Neural crest cell (in vitro differentiated cells): ENCODE measurements around the gene RPH3AL. TPM values are rescaled to one million over a fixed set of nuclear protein-coding genes. Genes with fewer than 3 reads are reported as not detected.

Experiments
- DNase-seq: peaks from one replicate; pipeline ENCODE4 v3.0.0; 2021; ENCODE audit warnings: low read depth, mixed read lengths, low spot score
- H3K27ac Mint-ChIP-seq: one replicate; pipeline ENCODE4 v1.8.0; 2021; ENCODE audit warnings: mild to moderate bottlenecking, mixed read lengths; ENCODE audit not compliant: unreplicated experiment
- H3K27me3 Mint-ChIP-seq: 2 replicates; pipeline ENCODE4 v1.8.0; 2021; ENCODE audit warnings: low read depth, mild to moderate bottlenecking, mixed read lengths
- H3K36me3 Mint-ChIP-seq: 2 replicates; pipeline ENCODE4 v1.8.0; 2021; ENCODE audit warnings: low read depth, mild to moderate bottlenecking, mixed read lengths
- H3K4me1 Mint-ChIP-seq: 2 replicates; pipeline ENCODE4 v1.8.0; 2021; ENCODE audit warnings: mixed read lengths
- H3K4me3 Mint-ChIP-seq: one replicate; pipeline ENCODE4 v1.8.0; 2021; ENCODE audit warnings: mild to moderate bottlenecking, mixed read lengths
- H3K9me3 Mint-ChIP-seq: 2 replicates; pipeline ENCODE4 v1.8.0; 2021; ENCODE audit warnings: mixed read lengths
- total RNA-seq: library from RNA; stranded (reverse); gene quantifications from 2 replicates; pipeline ENCODE4 v1.2.1, GENCODE V29; 2021
- TF ChIP-seq, protein P1 (sequence below): fragments of 200-600 bp; sonication (generic); conservative IDR thresholded peaks from 2 replicates; pipeline ENCODE4 v1.5.0; 2021; ENCODE audit warnings: antibody characterized with exemption, mild to moderate bottlenecking

Gene RPH3AL
- total RNA-seq, 1 donor from 2014 or later = 1.9 TPM

DNA sequence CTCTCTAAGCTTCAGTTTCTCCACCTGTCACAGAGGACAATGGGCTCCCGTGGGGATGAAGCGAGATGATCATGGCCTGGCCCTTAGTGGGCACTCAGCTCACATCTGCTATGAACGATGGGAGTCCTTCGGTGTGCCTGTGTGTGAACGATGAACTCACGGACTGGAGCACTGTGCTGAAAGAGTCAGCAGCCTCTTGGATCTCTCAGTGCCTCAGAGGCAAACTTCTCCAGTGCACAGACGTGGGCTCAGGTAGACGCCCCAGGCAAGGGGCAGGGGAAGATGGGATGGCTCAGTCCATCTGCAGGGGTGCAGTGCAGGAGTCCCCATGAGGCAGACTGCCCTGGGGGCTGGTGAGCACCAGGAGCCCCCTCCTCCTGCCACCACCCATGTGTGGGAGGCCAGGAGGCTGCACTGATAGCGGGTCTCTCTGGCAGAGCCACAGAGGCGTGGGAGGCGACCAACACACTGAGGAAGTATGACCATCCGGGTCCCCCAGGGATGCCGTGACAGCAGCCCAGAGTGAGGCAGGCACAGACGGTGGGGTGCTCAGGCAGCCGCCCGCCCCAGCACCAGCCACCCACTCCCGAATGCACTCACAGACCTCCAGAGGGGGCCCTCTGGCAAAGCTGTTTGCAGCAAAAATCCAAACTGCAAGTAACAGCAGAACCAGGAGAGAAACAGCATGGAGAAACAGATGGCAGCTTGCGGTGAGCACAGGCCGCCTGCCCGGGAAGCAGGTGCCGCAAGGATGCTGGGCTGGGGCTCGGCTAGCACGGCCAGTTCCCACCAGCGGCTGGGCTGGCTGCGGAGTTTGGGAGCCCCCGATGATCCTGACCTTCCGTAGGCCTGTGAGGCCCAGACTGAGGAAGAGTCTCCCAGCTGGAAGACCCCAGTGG is 82.7 kb downstream of the RPH3AL start:
- Mint-ChIP-seq H3K27ac (no peak overlapping the region), H3K27me3 (peaks cover 5% of the 10 kb centered on the region), H3K4me3 (no peak overlapping the region), H3K4me1 (peaks cover 13% of the 10 kb centered on the region), H3K36me3 (no peaks in the 10 kb centered on the region), H3K9me3 (no peaks in the 10 kb centered on the region)
- TF ChIP-seq, protein P1, sequence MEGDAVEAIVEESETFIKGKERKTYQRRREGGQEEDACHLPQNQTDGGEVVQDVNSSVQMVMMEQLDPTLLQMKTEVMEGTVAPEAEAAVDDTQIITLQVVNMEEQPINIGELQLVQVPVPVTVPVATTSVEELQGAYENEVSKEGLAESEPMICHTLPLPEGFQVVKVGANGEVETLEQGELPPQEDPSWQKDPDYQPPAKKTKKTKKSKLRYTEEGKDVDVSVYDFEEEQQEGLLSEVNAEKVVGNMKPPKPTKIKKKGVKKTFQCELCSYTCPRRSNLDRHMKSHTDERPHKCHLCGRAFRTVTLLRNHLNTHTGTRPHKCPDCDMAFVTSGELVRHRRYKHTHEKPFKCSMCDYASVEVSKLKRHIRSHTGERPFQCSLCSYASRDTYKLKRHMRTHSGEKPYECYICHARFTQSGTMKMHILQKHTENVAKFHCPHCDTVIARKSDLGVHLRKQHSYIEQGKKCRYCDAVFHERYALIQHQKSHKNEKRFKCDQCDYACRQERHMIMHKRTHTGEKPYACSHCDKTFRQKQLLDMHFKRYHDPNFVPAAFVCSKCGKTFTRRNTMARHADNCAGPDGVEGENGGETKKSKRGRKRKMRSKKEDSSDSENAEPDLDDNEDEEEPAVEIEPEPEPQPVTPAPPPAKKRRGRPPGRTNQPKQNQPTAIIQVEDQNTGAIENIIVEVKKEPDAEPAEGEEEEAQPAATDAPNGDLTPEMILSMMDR = no peak
- DNase-seq = no peak

- Mint-ChIP-seq H3K4me3 (no peak overlapping the region), H3K27ac (no peak overlapping the region)
Measured at GRCh38 chr17:266701-267667, 85.6 kb downstream of the RPH3AL start.

DNA sequence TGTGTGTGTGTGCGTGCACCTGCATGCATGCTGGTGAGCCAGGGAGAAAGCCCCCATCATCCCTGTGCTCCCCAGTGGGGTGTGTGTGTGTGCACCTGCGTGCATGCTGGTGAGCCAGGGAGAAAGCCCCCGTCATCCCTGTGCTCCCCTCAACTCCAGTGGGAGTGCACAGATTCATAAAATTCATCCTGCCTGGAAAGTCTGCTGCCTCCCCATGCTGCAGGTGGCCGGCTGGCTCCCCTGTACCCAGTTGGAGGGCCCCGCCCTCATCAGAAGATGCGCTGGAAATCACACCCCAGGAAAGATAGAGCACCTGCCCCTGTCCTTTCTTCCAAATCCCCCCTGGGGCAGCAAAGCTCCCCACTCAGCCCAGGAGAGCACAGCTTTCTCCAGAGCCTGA is 86.4 kb downstream of the RPH3AL start:
- Mint-ChIP-seq H3K36me3 (peaks cover 11% of the 10 kb centered on the region), H3K27me3 (peaks cover 2% of the 10 kb centered on the region), H3K4me3 (no peak overlapping the region), H3K27ac (no peak overlapping the region), H3K4me1 (peaks cover 13% of the 10 kb centered on the region), H3K9me3 (peaks cover 4% of the 10 kb centered on the region)
- TF ChIP-seq, protein P1 = no peak
- no peak for DNase-seq

More at GRCh38 chr17:266701-267667, 85.6 kb downstream of the RPH3AL start:
- no peak for DNase-seq
- Mint-ChIP-seq H3K36me3 (peaks cover 7% of the 10 kb centered on the region), H3K4me1 (peaks cover 13% of the 10 kb centered on the region), H3K27me3 (peaks cover 2% of the 10 kb centered on the region), H3K9me3 (no peaks in the 10 kb centered on the region)
- TF ChIP-seq, protein P1 = no peak

DNA sequence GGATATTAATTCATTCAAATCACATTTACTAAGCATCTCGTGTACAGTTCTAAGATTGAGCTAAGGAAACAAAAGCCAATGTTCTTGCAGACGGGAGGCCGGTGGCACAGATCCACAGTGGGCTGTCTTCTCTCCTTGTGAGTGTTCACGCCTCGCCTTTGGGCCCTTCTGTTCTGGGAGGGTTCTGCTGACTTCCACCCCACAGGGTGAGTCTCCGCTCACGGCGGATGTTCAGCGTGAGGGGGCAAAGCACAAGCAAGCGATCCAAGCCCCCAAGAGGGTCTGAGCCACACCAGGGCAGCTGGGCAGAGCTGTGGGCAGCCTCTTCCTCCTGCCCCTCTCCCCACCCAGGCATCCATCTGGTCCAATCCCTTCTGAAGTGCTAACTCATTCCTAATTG is 86.9 kb downstream of the RPH3AL start:
- DNase-seq = no peak

GRCh38 chr17:263773-264172 is 88.8 kb downstream of the RPH3AL start:
- DNase-seq = no peak
- H3K4me1 Mint-ChIP-seq = peaks cover 13% of the 10 kb centered on the region
- TF ChIP-seq, protein P1 = no peak
- H3K9me3 Mint-ChIP-seq = peaks cover 4% of the 10 kb centered on the region
- peaks cover 14% of the 10 kb centered on the region for H3K27me3 Mint-ChIP-seq
- no peak overlapping the region for H3K4me3 Mint-ChIP-seq
- H3K27ac Mint-ChIP-seq = no peak overlapping the region
- peaks cover 11% of the 10 kb centered on the region for H3K36me3 Mint-ChIP-seq

More for the DNA sequence above, 86.9 kb downstream of the RPH3AL start:
- no peak overlapping the region for H3K4me3 Mint-ChIP-seq
- H3K36me3 Mint-ChIP-seq = peaks cover 11% of the 10 kb centered on the region
- H3K9me3 Mint-ChIP-seq = peaks cover 4% of the 10 kb centered on the region
- H3K27me3 Mint-ChIP-seq = peaks cover 3% of the 10 kb centered on the region
- peaks cover 13% of the 10 kb centered on the region for H3K4me1 Mint-ChIP-seq
- TF ChIP-seq, protein P1 = no peak
- H3K27ac Mint-ChIP-seq = no peak overlapping the region
